Prostate gland (tissue), 2 donors: ENCODE results near the gene GSG1.

Source experiments
- POLR2A ChIP-seq: fragments of 450-650 bp; IDR thresholded peaks from one replicate; pipeline ENCODE4 v1.6.1; 2016; ENCODE audit warnings: antibody characterized with exemption, mild to moderate bottlenecking
- TF ChIP-seq, protein P1 (sequence below), 4 experiments: fragments of 200-600 bp in 2 of 4; fragments of 450-650 bp in 2 of 4; sonication (generic) in 2 of 4; IDR thresholded peaks; 1 replicate in 3 of 4; 2 replicates in 1 of 4; pipeline ENCODE4 v1.5.1; 2016 to 2019; ENCODE audit warnings: antibody characterized with exemption in 4 of 4, mild to moderate bottlenecking in 2 of 4, moderate library complexity in 2 of 4

DNA sequence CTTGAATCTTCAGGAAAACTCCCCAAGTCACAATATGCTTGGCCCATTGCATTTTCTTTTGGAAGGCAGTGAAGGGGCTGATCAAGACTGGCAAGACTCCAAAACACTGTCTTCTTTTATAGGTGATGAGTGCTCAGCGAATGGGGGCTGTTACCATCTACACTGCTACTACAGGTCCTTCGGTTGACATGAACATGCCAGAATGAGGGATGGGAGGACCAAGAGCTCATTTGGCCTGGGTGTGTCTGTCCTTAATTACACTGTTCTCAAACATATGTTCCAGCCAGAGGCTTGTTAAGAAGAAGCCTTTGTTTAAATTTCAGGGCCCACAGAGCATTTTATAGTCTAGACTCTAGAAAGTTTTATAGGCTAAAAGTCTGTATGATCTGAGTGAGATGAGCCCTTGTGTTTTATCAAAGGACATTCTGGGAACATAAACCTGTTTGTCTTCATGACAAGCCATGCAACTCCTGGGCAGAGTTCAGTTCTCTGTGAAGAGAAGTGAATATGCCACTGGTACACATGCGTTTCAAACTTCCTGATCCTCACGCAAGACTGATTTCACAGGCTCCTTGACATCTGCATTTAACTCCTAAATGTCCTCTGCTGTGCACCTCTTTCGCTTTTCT lies 64.0 kb downstream of the GSG1 start:
- TF ChIP-seq, protein P1, sequence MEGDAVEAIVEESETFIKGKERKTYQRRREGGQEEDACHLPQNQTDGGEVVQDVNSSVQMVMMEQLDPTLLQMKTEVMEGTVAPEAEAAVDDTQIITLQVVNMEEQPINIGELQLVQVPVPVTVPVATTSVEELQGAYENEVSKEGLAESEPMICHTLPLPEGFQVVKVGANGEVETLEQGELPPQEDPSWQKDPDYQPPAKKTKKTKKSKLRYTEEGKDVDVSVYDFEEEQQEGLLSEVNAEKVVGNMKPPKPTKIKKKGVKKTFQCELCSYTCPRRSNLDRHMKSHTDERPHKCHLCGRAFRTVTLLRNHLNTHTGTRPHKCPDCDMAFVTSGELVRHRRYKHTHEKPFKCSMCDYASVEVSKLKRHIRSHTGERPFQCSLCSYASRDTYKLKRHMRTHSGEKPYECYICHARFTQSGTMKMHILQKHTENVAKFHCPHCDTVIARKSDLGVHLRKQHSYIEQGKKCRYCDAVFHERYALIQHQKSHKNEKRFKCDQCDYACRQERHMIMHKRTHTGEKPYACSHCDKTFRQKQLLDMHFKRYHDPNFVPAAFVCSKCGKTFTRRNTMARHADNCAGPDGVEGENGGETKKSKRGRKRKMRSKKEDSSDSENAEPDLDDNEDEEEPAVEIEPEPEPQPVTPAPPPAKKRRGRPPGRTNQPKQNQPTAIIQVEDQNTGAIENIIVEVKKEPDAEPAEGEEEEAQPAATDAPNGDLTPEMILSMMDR (IDR thresholded peaks at IDR 0.05) = no peak
- no peak for TF ChIP-seq POLR2A
